Measurements from ENCODE around the gene CEBPB. TPM values are rescaled to one million over a fixed set of nuclear protein-coding genes. Genes with fewer than 3 reads are reported as not detected.

The CEBPB gene
- total and polyA plus RNA-seq, 2 experiments from 2014 or later, result 22.0 to 22.9 TPM

DNA sequence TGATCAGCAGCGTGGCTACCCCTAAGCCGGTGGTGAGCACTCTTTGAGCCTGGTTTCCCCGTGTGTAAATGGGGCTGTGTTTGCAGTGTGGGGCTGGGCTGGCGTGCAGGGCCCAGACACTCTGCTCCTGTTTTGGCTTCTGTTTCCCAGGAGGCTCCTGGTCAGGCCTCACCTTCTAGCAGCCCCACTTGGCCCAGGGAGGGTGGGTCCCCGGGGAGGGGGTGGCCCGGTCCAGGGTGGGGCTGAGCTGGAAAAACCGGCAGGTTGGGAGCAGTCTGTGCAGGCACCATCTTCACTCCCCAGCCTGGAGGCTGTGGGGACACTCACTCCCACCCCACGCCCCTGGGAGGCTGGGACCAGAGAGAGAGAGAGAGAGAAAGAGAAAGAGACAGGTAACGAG is 25.3 kb downstream of the CEBPB start:
- no peak for DNase-seq (ENCODE audit: low read depth in 1 of 2, low spot score in 1 of 2)
- no peaks in the 10 kb centered on the region for H3K36me3 ChIP-seq
- TF ChIP-seq, protein P1, sequence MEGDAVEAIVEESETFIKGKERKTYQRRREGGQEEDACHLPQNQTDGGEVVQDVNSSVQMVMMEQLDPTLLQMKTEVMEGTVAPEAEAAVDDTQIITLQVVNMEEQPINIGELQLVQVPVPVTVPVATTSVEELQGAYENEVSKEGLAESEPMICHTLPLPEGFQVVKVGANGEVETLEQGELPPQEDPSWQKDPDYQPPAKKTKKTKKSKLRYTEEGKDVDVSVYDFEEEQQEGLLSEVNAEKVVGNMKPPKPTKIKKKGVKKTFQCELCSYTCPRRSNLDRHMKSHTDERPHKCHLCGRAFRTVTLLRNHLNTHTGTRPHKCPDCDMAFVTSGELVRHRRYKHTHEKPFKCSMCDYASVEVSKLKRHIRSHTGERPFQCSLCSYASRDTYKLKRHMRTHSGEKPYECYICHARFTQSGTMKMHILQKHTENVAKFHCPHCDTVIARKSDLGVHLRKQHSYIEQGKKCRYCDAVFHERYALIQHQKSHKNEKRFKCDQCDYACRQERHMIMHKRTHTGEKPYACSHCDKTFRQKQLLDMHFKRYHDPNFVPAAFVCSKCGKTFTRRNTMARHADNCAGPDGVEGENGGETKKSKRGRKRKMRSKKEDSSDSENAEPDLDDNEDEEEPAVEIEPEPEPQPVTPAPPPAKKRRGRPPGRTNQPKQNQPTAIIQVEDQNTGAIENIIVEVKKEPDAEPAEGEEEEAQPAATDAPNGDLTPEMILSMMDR (IDR thresholded peaks at IDR 0.05; ENCODE audit: low read depth, low read length), result no peak
- H3K4me3 ChIP-seq, result no peak overlapping the region
- peaks cover 18% of the 10 kb centered on the region for H3K4me1 ChIP-seq (ENCODE audit: low read depth)
- no peaks in the 10 kb centered on the region for H3K9me3 ChIP-seq (ENCODE audit: low read depth)
- H3K27ac ChIP-seq, result no peak overlapping the region
- peaks cover 2% of the 10 kb centered on the region for H3K27me3 ChIP-seq

DNA sequence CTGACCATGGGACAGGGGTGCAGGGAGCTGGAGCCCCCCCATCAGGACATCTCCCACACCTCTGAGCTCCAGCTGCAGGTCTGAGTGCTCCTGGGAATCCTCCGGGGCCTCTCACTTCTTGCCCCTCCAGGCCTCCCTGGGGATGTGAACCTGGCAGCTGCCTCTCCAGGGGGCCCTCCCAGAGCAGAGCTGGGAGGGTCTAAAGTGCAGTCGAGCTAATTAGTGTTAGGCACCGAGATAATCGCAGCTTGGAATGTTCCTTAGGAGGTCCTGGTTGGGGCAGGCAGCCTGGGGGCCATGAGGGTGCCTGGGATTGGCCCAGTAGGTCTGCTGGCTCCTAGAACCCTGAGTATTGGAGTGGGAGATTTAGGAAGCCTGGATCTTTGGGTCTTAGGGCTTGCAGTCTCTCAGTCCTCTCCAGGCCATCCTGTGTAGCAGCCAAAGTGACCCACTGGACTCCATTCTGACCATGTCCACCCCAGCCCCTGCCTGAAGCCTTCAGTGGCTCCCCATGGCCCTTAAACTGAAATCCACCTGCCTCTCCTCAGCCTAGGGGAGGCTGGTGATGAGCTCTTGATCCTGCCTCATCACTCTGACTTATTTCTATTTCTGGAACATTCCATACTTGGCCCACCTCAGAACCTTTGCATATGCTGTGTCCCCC is 26.0 kb downstream of the CEBPB start:
- H3K27ac ChIP-seq, result no peak overlapping the region
- DNase-seq (ENCODE audit: low read depth in 1 of 2, low spot score in 1 of 2), result peak in 1 of 2 donors; percentile 26
- H3K27me3 ChIP-seq, result no peaks in the 10 kb centered on the region
- no peaks in the 10 kb centered on the region for H3K36me3 ChIP-seq
- TF ChIP-seq, protein P1 (IDR thresholded peaks at IDR 0.05; ENCODE audit: low read depth, low read length), result no peak
- no peaks in the 10 kb centered on the region for H3K9me3 ChIP-seq (ENCODE audit: low read depth)
- no peak overlapping the region for H3K4me3 ChIP-seq
- H3K4me1 ChIP-seq (ENCODE audit: low read depth), result peaks cover 18% of the 10 kb centered on the region

DNA sequence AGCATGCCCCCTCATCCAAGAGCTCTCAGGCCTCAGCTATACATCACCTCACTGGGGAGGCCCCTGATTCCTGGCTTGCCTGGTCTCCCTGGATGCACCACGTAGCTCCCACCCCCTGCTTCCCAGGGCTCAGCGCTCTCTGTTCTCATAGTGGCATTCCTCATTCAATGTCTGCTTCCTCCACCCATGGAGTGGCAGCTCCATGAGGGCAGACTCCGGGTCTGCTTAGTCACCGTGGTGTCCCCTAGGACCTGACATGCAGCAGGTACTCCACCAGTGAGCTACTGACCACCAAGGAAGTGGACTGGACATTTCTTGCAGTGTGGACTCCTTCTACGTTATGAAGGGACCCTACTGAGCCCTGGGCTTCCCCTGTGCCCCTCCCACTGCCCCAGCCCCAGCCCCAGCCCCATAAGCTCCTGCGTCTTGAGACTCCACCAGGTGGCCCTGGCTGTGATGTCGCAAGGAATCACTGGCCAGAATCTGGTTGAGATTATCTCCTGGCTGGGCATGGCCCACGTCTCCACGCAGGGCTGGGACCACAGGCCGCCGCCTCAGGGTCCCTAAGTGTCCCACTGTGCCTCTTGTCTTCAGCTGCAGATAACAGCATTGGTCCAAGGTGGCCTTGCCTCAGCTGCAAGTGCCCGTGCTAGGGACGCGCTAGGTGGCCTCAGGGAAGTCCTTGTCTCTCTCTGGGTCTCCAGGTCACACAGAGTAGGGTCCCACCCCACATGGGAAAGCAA is 26.7 kb downstream of the CEBPB start:
- Histone ChIP-seq H3K27ac (no peak overlapping the region), H3K4me3 (no peak overlapping the region), H3K27me3 (no peaks in the 10 kb centered on the region), H3K9me3 (ENCODE audit: low read depth) (no peaks in the 10 kb centered on the region), H3K4me1 (ENCODE audit: low read depth) (peaks cover 18% of the 10 kb centered on the region), H3K36me3 (no peaks in the 10 kb centered on the region)
- DNase-seq (ENCODE audit: low read depth in 1 of 2, low spot score in 1 of 2), result no peak
- TF ChIP-seq, protein P1 (IDR thresholded peaks at IDR 0.05; ENCODE audit: low read depth, low read length), result no peak

DNA sequence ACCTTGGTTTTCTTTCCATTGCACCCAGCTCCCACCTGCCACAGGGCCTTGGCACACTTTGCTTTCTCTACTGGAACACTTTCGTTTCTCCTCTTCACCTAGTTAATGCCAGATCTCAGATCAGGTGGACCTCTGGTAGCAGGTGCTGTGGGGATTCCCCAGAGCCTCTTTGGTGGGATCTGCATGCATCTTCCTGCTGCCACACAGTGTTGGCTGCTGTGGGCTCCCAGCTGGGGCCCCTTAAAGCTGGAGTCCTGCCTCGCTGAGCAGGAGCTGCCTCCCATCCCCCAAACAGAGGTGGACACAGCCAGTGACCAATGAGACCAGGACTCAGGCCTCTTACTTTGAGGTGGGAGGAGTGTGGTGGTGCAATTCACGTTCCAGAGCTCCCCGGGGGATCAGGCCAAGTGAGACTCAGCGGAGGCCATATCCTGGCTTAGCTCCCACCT is 28.4 kb downstream of the CEBPB start:
- Histone ChIP-seq H3K36me3 (no peaks in the 10 kb centered on the region), H3K9me3 (ENCODE audit: low read depth) (no peaks in the 10 kb centered on the region), H3K27me3 (no peaks in the 10 kb centered on the region), H3K4me1 (ENCODE audit: low read depth) (peaks cover 18% of the 10 kb centered on the region), H3K4me3 (no peak overlapping the region), H3K27ac (no peak overlapping the region)
- peak in 1 of 2 donors; percentile 86 for DNase-seq (ENCODE audit: low read depth in 1 of 2, low spot score in 1 of 2)
- TF ChIP-seq, protein P1 (IDR thresholded peaks at IDR 0.05; ENCODE audit: low read depth, low read length), result no peak

DNA sequence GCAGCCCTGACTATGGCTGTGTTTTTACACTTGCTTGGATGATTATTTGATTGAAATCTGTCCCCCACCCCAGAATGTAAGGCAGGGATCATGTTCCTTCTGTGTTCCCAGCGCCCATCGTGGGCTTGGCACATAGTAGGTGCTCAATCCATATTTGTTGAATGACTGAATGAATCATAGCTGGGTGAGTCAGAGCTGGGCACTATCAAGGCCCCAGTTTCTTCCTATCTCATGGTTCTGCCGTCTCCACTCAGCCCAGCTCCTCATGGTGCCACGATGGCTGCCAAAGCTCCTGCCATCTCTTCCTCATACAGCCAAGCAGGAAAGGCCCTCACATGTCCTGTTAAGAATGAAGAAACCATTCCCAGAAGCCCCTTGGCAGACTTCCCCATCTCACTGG is 29.0 kb downstream of the CEBPB start:
- Histone ChIP-seq H3K9me3 (ENCODE audit: low read depth) (no peaks in the 10 kb centered on the region), H3K27me3 (no peaks in the 10 kb centered on the region), H3K4me3 (no peak overlapping the region), H3K4me1 (ENCODE audit: low read depth) (peaks cover 18% of the 10 kb centered on the region), H3K36me3 (no peaks in the 10 kb centered on the region), H3K27ac (no peak overlapping the region)
- peak in 1 of 2 donors; percentile 48 for DNase-seq (ENCODE audit: low read depth in 1 of 2, low spot score in 1 of 2)
- TF ChIP-seq, protein P1 (IDR thresholded peaks at IDR 0.05; ENCODE audit: low read depth, low read length), result no peak
